ENCODE data around the gene HDAC8. TPM values are rescaled to one million over a fixed set of nuclear protein-coding genes. Genes with fewer than 3 reads are reported as not detected.
A peak's percentile ranks its signal among the peaks of the same experiment; 100 is the strongest.

HDAC8 gene
- total RNA-seq (2022) (26.4 and 26.7 TPM in 2 replicates), Bru-seq, nascent RNA (percentile 86 among the genes with signal in this experiment), BruChase-seq, experiment 1, labeled RNA remaining after a 6-hour chase (percentile 79 among the genes with signal in this experiment), BruChase-seq, experiment 2, labeled RNA remaining after a 2-hour chase (percentile 86 among the genes with signal in this experiment)
- long read RNA-seq, transcript HDAC8-207 (11 exons, 2,110 nt) = major isoform, 6 of 23 reads
- long read RNA-seq, transcript HDAC8-214 (8 exons, 2,373 nt) = major isoform, 6 of 23 reads
- long read RNA-seq, partial matches to known transcripts = 0 of 23 reads
- long read RNA-seq, other reads (novel, unspliced or antisense) = 4 of 23 reads

- ChIA-PET CTCF (interaction anchor here (0.5 to 1.0 kb wide), 4 partner anchors 142 to 332 kb away, joined by 3 to 4 read pairs (median 3); no protein-coding TSS in a partner anchor), POLR2A (interaction anchor here (0.7 to 1.8 kb wide), 5 partner anchors 20 to 295 kb away, joined by 3 to 6 read pairs (median 4); partner anchors contain the start of genes PHKA1 and RPS4X)
- Mint-ChIP-seq H3K4me1 (ENCODE audit: insufficient read depth, unreplicated experiment) (peaks cover 8% of the 10 kb centered on the region), H3K27ac (ENCODE audit: low read depth, unreplicated experiment) (peak within 1 kb of the TSS; percentile 87), H3K9me3 (ENCODE audit: unreplicated experiment) (no peaks in the 10 kb centered on the region), H3K36me3 (ENCODE audit: insufficient read depth, unreplicated experiment) (peaks cover 17% of the 10 kb centered on the region), H3K4me3 (ENCODE audit: unreplicated experiment) (peak within 1 kb of the TSS; percentile 83), H3K27me3 (ENCODE audit: insufficient read depth, unreplicated experiment) (peaks cover 48% of the 10 kb centered on the region)
- no TSS peak for BruUV-seq (replicated peaks)
- TF ChIP-seq, protein P1, sequence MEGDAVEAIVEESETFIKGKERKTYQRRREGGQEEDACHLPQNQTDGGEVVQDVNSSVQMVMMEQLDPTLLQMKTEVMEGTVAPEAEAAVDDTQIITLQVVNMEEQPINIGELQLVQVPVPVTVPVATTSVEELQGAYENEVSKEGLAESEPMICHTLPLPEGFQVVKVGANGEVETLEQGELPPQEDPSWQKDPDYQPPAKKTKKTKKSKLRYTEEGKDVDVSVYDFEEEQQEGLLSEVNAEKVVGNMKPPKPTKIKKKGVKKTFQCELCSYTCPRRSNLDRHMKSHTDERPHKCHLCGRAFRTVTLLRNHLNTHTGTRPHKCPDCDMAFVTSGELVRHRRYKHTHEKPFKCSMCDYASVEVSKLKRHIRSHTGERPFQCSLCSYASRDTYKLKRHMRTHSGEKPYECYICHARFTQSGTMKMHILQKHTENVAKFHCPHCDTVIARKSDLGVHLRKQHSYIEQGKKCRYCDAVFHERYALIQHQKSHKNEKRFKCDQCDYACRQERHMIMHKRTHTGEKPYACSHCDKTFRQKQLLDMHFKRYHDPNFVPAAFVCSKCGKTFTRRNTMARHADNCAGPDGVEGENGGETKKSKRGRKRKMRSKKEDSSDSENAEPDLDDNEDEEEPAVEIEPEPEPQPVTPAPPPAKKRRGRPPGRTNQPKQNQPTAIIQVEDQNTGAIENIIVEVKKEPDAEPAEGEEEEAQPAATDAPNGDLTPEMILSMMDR (IDR thresholded peaks at IDR 0.05; ENCODE audit: unreplicated experiment) = no peak
- DNase-seq (ENCODE audit: unreplicated experiment) = peak; percentile 75
- intact Hi-C loops (cut with micrococcal nuclease) = no loop called here
Measured at GRCh38 chrX:72572248-72573157, at the start of gene HDAC8. Gene HDAC8, minus strand, starts transcription at chrX:72572843. Its CDS starts 82 bp downstream, at chrX:72572761.

GRCh38 chrX:72621625-72622485 is 49.2 kb upstream of the HDAC8 start:
- CTCF ChIA-PET = interaction anchor here (0.7 kb wide), 2 partner anchors 34 to 52 kb away, joined by 3 read pairs; no protein-coding TSS in a partner anchor
- Mint-ChIP-seq H3K36me3 (ENCODE audit: insufficient read depth, unreplicated experiment) (no peaks in the 10 kb centered on the region), H3K9me3 (ENCODE audit: unreplicated experiment) (no peaks in the 10 kb centered on the region), H3K4me1 (ENCODE audit: insufficient read depth, unreplicated experiment) (peaks cover 16% of the 10 kb centered on the region), H3K27me3 (ENCODE audit: insufficient read depth, unreplicated experiment) (peaks cover 34% of the 10 kb centered on the region), H3K4me3 (ENCODE audit: unreplicated experiment) (no peak overlapping the region), H3K27ac (ENCODE audit: low read depth, unreplicated experiment) (peak overlapping the region; percentile 77)
- TF ChIP-seq, protein P1 (IDR thresholded peaks at IDR 0.05; ENCODE audit: unreplicated experiment) = no peak
- intact Hi-C loops (cut with micrococcal nuclease) = loop anchor here (5.0 kb wide), 1 partner anchor 90 kb away; the partner anchor contains the start of gene PHKA1
- DNase-seq (ENCODE audit: unreplicated experiment) = peak; percentile 47
- no TSS peak for BruUV-seq (replicated peaks)
- POLR2A ChIA-PET = interaction anchor here (0.6 to 2.8 kb wide), 11 partner anchors 7 to 441 kb away, joined by 3 to 25 read pairs (median 4); partner anchors contain the start of genes PHKA1 and PIN4

DNA sequence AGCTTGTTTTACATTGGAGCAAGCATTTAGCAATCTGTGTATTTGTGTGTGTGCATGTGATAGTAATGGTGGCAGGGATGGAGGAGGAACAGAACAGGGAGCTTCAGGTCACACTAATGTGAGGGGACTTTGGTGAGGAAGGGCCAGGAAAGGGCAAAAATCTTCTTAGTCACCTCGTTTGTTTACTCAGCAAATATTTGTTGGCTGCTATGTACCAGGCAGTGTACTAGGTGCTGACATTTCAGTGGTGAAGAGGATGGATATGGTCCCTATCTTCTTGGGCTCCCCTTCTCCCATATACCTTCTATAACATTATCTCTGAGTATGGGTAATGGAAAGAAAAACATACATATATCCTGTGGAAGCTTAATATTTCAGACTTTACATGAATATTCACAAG is 48.5 kb upstream of the HDAC8 start:
- TF ChIP-seq, protein P1 (IDR thresholded peaks at IDR 0.05; ENCODE audit: unreplicated experiment) = no peak
- DNase-seq (ENCODE audit: unreplicated experiment) = no peak
- BruUV-seq (replicated peaks) = TSS peak; percentile 56
- Mint-ChIP-seq H3K27ac (ENCODE audit: low read depth, unreplicated experiment) (peak overlapping the region; percentile 77), H3K4me3 (ENCODE audit: unreplicated experiment) (peak overlapping the region; percentile 52), H3K27me3 (ENCODE audit: insufficient read depth, unreplicated experiment) (peaks cover 38% of the 10 kb centered on the region), H3K4me1 (ENCODE audit: insufficient read depth, unreplicated experiment) (peaks cover 16% of the 10 kb centered on the region), H3K36me3 (ENCODE audit: insufficient read depth, unreplicated experiment) (no peaks in the 10 kb centered on the region), H3K9me3 (ENCODE audit: unreplicated experiment) (no peaks in the 10 kb centered on the region)
- intact Hi-C loops (cut with micrococcal nuclease) = loop anchor here (5.0 kb wide), 1 partner anchor 91 kb away; the partner anchor contains the start of gene PHKA1
- POLR2A ChIA-PET = interaction anchor here (0.6 to 2.8 kb wide), 11 partner anchors 8 to 440 kb away, joined by 3 to 25 read pairs (median 4); partner anchors contain the start of genes PHKA1 and PIN4
- CTCF ChIA-PET = interaction anchor here (0.6 to 0.7 kb wide), 3 partner anchors 26 to 51 kb away, joined by 3 to 4 read pairs (median 3); no protein-coding TSS in a partner anchor
